NCI-H2227 (cell line): Measurements from ENCODE around the gene NFE2L1.
A peak's percentile ranks its signal among the peaks of the same experiment; 100 is the strongest.

Source experiments
- DNase-seq: peaks from one replicate; lab custom pipeline; 2025; ENCODE audit not compliant: unreplicated experiment; lab: John Stamatoyannopoulos, UW

Gene NFE2L1

GRCh38 chr17:48046296-48046695 lies 1.9 kb upstream of the NFE2L1 start:
- no peak for DNase-seq

- no peak for DNase-seq
These were observed 932 bp upstream of the NFE2L1 start for GRCh38 chr17:48047113-48047740.

GRCh38 chr17:48048384-48049126 lies 396 bp downstream of the NFE2L1 start:
- DNase-seq: peak; percentile 87

GRCh38 chr17:48051283-48051682 lies 3.1 kb downstream of the NFE2L1 start:
- no peak for DNase-seq

- peak; percentile 33 for DNase-seq
These were observed 3.7 kb downstream of the NFE2L1 start for GRCh38 chr17:48051706-48052486.

- DNase-seq: peak; percentile 72
These were observed 5.0 kb downstream of the NFE2L1 start for GRCh38 chr17:48052956-48053757.

GRCh38 chr17:48053758-48054237 lies 5.6 kb downstream of the NFE2L1 start:
- no peak for DNase-seq

- peak; percentile 97 for DNase-seq
These were observed 6.4 kb downstream of the NFE2L1 start for GRCh38 chr17:48054238-48055185.

GRCh38 chr17:48055531-48056245 lies 7.5 kb downstream of the NFE2L1 start:
- DNase-seq: no peak

- DNase-seq: no peak
These were observed 8.1 kb downstream of the NFE2L1 start for GRCh38 chr17:48056246-48056745.

- DNase-seq: no peak
These were observed 8.7 kb downstream of the NFE2L1 start for GRCh38 chr17:48056879-48057278.

- no peak for DNase-seq
These were observed 9.5 kb downstream of the NFE2L1 start for GRCh38 chr17:48057626-48058025.

GRCh38 chr17:48058393-48059124 lies 10.4 kb downstream of the NFE2L1 start:
- DNase-seq: no peak

- DNase-seq: no peak
These were observed 11.0 kb downstream of the NFE2L1 start for GRCh38 chr17:48059125-48059668.

- DNase-seq: no peak
These were observed 12.1 kb downstream of the NFE2L1 start for GRCh38 chr17:48060249-48060648.

GRCh38 chr17:48062273-48062672 lies 14.1 kb downstream of the NFE2L1 start:
- no peak for DNase-seq

GRCh38 chr17:48064638-48065037 lies 16.5 kb downstream of the NFE2L1 start:
- no peak for DNase-seq

- DNase-seq: no peak
These were observed 18.0 kb downstream of the NFE2L1 start for GRCh38 chr17:48066192-48066591.
